HG03571 (cell line): Measurements from ENCODE around the gene OPCML.

ENCODE experiments used
- ATAC-seq: cut with Tn5 transposase; IDR thresholded peaks from one replicate; pipeline ENCODE4 v1.9.1; 2021; ENCODE audit not compliant: unreplicated experiment

OPCML gene

DNA sequence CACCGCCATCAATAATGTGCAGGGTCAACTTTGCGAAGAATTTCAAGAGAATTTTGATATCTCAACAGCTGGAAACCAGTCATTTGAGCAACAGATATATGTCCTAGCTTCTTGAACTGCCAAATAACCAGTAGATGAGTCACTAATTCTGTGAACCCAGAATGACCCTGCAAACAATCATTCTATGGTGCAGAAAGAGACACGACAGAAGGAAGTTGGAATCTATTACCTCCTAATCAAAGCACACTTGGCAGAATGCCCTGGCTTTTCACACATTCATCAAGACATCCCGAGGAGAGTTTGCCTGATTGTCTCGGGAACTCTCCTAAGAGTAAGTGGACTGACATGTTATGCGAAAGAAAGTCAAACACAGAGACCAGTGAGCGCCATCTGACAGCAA, 621.1 kb downstream of the OPCML start:
- ATAC-seq, result no peak

DNA sequence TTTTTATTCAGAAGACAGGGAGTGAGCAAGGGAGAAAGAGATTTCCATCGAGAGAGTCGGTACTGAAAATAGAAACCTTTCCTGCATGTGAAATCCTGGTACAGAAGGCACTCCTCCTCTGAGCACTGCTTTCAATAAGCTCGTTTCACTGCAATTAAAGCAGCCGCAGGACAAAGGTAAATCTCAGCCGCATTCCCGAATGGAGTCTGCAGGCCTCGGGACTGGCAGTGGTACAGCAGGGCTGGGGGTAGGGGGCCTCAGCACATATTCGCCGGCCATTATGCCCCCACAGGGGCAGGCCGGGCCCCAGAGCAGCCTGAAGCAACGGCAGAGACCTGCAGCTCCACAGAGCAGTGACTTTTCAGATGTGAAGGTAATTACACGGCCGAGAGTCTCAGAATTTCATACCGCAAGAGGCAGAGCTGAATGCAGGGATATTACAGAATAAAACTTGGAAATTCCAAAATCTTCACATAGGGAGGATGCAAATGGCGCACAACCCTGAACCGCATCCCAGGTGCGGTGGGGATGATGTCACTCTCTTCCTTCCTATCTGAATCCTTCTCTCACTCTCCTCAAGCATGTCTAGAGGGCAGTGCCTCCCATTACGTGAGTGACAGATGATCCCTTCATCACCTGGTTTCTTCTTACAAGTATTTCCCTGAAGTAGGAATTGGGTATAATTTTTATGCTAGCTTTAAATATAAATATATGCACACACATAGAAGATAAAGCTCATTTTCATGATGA, 622.1 kb downstream of the OPCML start:
- no peak for ATAC-seq

DNA sequence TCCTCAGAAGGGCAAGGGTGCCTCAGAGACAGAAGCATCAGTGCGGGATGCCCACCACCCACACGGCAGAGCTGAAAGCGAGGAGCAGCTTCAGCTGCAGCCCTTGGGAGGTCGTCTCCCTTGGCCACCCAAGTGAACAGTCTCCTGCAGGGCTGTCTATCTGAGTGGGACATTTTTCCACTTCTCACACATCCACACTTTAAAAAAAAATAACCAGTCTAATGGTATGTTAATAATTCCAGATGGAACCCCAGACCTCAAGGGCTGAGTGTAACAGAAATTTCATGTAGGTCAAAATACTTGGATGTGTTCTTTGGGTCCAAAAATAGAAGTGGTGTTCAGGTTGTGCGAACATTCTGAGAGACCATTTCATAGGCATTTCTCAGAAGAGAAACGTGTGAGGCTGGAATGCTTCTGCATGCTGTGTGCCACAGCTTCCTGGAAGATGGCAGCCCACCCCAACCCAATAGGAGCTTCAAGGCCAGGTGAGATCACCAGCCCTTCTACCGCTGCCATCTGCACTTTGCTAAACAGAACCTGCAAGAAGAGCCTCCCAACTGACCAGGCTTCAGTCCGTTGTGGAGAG, 623.2 kb downstream of the OPCML start:
- no peak for ATAC-seq

DNA sequence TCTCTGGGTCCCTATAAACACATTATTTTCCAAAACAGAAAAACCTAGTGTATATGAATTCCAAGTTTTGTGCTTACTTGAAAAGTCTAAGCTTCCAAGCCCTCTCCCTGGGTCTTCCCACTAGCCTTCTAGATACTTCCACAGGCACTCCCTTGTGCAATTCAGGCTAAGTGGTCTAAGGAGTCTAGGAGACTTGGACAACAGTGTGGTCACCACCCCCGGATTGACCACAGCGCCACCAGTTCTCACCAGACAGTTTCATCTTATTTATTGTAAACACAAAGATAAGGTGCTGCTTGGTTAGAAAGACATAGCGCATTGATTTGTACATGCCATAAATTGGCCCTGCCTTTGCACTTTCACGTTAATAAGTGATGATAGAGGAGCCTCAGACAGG, 623.9 kb downstream of the OPCML start:
- ATAC-seq, result no peak

DNA sequence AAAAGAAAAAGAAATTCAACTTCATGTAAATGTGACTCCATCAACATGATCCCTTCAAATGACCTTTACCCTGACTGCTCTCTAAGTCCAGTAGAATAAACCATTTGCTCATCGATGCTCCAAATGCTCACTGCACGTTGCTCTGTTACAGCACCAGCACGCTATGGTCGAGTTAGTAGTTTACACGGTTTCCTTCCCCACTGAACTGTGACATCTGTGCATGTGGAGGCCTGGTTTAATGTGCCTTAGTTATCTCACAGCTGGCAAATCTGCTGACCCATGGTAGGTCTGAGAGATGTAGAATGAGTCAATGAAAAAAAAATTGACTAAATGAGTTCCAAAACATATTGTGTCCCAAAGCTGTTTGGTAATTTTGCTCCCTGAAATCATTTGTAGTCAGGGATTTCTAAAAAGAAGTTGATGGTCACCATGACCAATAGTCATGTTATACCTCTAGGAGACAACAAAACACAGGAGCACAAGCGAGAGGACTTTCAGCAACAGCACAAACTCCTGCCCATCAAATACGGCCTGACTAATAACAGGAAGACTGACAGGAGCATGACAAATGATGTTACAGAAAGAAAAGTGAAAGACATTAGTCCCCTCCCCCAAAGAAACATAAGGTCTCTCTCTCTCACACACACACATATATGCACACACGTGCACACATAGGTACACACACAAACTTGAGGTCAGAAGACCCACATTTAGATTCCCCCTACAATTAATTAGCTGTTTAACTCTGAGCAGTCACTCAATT, 624.5 kb downstream of the OPCML start:
- ATAC-seq, result no peak

DNA sequence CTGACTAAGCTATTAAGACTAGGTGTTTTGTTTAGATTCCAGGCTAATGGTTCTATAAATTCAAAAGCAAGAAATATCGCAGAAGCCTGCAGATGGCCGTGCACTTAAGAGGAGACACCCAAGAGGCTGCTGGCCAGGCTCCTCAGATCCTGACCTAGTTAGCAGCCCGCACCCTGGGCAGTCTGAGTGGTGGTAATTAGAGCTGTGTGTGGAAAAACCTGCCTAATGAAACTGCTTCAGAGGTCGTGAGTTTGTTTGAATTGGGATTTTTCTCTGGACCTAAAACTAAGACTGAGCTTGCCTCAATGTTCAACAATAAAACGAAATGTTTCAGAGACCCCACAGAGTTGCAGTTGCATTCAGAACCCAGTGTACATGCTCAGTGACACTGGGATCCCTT, 627.7 kb downstream of the OPCML start:
- no peak for ATAC-seq

DNA sequence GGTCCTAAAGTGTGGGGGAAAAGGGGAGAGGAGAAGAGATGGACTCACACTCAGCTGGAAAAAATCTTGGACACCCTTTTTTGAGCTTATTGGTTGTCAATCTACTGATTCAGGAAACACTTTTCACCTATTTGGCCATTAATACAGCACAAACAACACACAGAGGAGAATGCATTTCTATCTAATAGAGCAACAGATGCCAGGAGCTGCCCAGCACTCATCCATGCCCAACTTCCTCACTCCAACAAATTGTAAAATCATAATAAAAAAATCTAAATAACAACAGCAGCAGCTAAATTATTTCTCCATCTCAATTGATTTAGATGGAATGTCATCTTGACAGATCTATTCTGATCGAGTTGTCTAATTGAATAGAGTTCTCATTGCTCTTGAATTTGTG, 628.2 kb downstream of the OPCML start:
- ATAC-seq, result no peak

DNA sequence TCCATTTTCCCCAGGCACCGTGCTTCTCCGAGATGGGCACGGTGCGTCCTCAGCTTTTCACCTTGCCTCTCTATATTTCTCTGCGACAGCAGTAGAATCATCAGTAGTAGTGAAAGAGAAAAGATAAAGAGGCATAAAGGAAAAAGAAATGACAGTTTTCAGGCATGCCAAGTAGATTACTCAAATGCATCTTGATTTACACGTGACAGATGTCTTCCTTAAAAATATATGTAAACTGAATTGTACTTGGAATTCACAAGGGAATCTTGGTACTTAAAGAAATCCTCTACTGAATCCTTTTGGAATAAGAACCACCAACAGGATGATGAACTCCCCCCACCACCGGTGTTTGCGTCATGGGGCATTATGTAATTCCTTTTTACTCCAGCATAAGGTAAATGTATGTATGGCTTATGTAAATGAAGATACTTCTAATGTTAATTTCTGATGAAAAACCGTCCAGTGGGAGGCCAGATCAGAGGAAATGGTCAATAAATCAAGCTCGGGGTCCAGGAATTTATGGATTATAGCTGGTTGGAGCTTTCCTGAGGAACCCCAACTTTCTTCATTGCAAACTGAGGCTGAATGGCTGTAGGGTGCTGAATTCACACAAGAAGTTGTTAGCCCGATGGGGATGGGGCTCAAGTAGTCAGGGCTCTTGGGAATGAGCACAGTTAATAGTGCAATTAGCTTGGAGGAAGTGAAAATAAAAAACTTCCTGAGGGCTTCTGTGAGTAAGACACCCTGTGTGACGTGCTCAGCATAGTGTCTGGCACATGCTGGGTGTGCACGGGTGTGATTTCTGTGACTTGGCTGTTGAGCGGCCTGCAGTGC, 630.4 kb downstream of the OPCML start:
- ATAC-seq, result no peak

DNA sequence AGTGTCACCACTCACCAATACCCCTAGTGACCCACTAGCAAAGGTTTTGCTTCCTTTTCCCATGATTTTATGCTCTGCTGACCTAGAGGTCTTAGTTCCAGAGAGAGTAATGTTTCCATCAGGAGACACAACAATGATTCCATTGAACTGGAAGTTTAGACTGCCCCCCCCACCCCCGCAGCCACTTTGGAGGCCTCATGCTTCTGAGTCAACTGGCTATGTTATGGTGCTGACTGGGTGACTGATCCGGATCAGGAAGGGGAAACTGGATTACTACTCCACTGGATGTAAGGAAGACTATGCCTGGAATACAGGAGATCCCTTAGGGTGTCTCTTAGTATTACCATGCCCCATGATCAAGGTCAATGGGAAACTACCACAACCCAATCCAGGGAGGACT, 633.6 kb downstream of the OPCML start:
- no peak for ATAC-seq

DNA sequence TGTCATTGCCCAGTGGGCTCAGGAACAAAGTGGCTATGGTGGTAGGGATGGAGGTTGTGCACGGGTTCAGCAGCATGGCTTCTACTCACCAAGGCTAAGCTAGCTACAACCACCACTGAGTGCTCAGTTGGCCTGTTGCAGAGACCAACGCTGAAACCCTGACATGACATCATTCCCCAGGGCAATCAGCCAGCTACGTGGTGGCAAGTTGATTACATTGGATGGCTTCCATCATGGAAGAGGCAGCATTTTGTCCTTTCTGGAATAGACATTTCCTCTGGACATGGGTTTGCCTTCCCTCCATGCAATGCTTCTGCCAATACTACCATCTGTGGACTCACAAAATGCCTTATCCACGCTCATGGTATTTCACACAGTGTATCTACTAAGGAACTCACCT, 634.3 kb downstream of the OPCML start:
- ATAC-seq, result no peak

DNA sequence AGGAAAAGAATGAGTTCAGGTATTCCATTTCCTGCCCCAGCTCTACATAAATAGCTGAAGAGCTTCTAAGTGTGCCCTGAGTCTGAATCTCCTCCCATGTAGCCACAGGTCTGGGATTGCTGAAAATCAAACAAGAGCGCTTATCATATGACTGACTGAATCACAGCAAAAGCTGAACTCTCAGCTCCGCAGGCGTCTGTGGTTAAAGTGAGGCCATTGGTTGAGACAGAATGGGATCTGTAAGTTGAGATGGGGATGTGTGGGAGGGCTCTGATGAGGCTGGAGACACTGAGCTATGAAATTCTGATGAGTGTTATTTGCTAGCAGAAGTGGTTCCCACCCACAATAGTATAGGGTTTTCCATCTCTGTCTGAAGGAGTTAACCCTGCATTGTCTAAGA, 637.0 kb downstream of the OPCML start:
- no peak for ATAC-seq

DNA sequence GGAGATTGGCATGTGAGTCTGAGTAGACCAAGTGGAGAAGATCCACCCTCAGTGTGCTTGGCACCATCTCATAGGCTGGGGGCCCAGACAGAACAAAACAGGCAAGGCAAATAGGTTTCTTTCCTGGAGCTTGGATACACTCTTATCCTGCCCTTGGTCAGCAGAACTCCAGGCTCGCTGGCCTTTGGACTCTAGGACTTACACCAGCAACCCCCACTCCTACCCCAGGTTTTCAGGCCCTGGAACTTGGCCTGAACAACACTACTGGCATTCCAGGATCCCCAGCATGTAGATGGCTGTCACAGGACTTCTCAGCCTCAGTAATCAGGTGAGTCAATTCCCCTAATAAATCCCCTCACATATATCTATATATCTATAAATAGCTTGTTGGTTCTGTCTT, 637.7 kb downstream of the OPCML start:
- ATAC-seq, result no peak

DNA sequence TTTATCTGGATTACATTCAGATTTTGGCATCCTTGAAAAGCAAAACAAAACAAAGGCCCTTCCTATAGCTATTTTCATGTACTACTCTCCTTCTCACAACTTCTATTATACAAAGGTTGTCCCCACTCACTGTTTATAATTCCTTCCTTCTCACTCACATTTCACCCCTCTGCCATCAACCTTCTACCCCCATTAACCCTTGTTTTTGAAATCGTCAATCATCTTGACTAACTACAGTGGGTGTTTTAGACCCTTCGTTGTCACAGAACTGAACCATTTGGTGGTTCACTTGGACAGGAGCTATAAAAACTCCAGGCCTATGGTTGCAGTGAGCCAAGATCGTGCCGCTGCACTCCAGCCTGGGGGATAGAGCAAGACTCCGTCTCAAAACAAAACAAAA, 639.4 kb downstream of the OPCML start:
- ATAC-seq, result no peak

DNA sequence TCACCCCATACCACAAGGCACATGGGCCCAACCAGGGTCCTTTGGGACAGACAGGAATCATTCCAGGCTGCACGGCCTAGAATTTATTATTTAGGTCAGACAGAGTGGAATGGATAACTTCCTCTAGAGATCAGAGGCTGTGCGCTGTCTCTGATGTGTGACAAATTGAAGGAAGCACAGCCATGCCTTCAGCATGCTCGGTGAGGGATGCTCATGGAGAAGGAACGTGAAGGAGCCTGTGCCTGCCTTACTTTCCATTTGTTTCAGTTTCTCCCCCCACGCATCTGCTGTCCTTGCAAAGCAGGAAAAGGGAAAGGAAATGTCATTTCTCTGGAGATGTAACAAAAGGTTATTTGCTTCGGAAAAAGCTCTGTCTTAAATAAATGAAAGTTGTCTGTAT, 644.1 kb downstream of the OPCML start:
- ATAC-seq, result no peak

DNA sequence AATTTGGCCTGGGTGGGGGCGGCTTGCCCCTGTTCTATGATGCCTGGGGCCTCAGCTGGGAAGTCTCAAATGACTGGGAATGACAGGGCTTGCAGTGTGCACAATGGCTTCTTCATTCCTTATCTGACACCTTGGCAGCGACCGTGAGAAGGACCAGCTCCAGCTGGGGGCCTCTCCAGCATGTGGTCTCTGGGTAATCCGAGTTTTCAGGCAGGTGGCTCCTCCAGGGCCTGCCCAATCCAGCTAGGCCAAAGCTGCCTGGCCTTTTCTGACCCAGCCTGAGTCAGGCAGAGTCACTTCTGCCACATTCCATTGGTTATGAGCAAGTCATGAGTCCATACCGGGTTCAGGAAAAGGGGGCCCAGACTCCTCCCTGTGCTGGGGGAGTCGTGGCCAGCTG, 646.0 kb downstream of the OPCML start:
- ATAC-seq, result no peak

DNA sequence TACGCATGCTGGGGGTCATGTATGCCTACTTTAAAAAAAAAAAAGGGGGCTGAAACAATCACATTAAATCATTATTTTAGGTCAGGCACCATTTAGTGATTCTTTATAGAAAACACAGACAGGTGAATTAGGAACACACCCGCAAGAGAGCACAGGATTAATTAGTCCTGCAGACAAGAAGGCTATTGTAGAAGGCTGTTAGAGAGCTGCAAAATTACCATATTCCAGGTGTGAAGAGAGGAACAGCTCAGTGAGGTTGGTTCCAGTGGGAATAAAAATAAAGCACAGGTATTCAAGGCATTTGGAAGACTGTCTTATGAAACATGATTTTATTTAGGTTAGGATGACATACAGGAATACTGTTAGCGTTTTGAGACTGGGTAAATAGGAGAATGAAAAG, 649.1 kb downstream of the OPCML start:
- no peak for ATAC-seq

DNA sequence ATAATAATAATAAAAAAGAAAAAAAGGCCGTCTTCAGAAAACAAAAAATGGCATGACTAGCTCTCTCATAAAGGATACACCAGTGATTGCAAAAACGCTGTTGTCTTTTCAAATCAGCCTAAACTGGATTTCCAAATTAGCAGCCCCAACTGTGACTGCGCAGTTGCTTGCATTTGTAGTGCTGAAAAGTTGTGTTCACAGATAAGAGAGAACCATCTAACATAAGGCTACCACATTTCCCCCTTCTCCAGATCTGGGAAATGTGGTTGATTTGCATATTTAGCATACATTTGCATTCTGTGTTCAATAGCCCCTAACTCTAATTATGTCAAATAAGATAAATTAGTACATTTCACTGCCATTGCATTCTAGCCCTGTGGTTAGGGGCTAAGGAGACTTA, 650.7 kb downstream of the OPCML start:
- no peak for ATAC-seq

DNA sequence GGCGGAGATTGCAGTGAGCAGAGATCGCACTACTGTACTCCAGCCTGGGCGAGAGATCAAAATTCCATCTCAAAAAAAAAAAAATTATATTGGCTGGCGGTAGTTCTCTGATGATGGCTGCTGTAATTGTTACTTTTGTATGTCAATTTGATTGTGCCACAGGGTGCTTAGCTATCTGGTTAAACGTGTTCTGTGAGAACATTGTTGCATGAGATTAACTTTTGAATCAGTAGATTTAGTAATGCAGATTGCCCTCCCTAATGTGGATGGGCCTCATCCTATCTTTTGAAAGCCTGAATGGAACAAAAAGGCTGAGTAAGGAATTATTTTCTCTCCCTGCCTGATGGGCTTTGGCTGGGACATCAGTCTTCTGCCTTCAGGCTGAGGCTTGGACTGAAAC, 654.2 kb downstream of the OPCML start:
- no peak for ATAC-seq

DNA sequence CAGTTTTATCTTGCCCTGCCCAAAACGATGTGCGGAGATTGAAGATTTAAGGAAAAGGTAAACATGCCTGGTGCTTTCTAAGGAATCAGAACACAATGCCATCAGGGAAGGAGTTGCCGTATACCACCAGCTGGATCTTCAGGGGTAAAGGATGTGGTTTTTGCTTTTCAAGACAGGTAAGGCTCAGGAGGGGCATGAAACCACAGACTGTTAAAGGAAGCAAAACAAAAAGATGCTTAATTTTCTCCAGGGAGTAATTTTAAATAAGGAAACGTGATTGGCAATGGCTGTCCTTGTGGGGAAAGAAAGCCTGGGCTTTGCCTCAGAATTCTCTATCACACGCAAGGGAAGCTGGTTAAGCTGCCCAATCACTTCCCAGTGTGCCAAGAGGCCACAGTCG, 655.6 kb downstream of the OPCML start:
- ATAC-seq, result no peak

DNA sequence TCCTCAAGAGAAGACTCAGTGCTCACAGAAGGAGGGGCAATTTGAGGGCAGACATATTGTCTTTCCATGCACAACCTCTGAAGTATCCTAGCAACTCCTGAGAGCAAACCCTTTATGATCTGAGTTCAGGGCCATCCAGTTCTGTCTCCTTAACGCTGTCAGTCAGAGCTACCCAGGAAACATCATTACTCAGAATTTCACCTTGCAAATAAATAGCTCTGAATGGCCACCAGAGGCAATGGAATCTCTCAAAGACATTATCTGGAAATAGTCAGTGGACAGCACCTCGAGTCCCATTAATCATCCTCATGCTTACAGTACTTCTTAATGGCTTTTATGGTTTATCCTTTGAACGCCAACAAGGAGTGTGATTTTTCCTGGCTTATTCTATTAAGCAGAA, 656.1 kb downstream of the OPCML start:
- no peak for ATAC-seq

DNA sequence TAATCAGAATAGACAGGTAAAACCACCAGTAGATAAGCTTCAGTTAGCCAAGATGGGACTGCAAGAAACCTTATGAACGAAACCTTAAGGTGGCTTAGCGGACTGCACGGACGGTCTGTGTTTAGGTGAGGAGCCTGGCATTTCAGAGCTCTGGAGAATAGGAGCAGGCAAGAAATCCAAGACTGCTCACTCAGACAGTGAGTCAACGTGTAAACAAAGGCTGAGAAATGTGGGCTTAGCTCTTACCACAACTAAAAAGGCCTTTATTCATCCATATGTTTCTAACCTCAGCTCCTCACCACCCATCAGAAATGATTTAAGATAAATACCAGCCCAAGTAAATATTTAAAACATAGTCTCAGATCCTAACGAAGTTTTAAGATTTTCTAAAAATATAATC, 657.7 kb downstream of the OPCML start:
- no peak for ATAC-seq

DNA sequence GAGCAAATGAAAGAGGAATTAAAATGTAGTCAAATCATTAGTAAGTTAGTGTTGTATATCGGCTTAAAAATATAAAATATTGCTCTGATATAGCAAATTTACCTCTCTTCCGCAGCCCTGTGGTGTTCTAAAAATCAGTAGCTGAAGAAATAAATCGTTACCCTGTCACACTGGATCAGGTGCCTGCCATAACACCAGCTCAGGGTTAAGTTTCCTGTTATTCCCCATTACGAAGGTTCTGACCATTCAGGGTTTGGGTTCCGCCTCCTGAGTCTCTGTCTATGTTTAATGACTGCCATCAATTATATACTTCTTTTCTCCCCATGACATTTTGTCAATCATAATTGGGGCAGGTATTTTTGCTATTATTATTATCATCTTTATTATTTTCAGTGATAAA, 658.5 kb downstream of the OPCML start:
- ATAC-seq, result no peak
